NCI-H1105 treated with DMSO at 0.1 percent for 48 hours (cell line): ENCODE measurements around the gene SIRPB1.
"Not testable (repeated sequence)": the region's sequence is repeated elsewhere in the genome, so short reads cannot be mapped to it uniquely, and the experiment has no call there.

Experiments used
- DNase-seq: peaks from one replicate; lab custom pipeline; 2025; lab: John Stamatoyannopoulos, UW

Gene SIRPB1

DNA sequence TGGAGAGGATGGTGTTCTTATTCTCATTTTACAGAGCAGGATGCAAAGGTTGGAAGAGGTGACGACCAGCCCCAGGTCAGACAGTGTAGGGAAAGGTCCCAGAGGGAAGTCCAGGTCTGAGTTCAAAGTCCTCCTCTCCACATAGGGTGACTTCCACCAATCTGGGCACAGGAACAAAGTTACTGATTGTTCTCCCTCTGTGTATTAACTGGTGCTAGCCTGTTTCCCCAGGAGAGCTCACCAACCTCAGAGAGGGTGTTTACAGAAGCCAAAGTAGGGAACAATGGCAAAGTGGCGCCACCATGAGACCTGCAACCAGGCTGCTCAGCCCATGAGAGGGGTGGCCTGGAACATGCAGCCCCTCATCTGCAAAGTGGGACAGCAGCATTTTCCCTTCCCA, 16.8 kb upstream of the SIRPB1 start:
- DNase-seq: no peak

DNA sequence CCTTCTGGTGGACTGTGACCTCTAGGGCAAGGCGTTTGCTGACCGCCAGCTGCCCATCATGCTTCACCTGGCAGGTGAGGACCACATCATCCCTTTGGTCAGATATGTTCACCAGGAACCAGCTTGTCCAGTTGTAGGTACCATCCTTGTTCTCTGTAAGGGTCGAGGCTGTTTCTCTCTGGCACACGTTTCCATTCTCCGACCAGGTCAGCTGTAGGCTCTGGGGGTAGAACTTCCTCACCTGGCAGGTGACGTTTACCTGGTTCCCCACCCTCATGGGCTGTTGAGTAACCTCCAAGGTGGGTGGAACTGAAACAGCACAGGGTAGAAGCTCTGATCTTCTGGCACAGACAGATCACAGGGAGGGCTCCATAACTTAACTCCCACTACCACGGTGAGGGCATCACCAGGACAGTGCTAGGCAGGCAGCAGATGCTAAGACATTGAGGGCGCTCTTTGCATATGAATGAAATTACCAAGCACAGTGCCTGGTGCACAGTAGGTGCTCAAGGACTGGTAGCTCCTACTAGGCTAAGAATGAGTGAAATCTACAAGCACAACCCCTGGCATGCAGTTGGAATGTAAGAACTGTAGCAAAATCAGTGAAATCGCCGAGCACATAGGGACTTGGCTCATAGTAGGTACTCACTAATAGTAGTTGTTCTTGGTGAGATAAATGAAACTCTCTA, 15.6 kb upstream of the SIRPB1 start:
- DNase-seq: no peak

DNA sequence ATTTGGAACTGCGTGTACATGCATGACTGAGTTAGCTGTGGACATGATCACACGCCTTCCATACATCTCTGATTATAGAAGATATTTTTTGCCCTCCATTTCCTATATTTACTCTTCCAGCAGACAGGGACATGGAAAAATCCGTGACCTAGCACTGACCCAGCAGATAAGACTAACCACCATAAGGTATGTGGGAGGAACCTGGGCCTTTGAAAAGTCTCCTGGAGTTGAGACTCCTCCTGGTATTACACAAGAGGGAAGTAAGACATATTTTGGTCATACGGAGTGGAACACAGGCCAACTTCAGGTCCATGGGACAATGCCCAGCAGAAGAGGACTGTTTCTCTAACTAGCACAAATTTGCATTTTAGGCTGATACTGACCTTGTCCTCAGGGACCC, 13.7 kb upstream of the SIRPB1 start:
- DNase-seq: no peak

DNA sequence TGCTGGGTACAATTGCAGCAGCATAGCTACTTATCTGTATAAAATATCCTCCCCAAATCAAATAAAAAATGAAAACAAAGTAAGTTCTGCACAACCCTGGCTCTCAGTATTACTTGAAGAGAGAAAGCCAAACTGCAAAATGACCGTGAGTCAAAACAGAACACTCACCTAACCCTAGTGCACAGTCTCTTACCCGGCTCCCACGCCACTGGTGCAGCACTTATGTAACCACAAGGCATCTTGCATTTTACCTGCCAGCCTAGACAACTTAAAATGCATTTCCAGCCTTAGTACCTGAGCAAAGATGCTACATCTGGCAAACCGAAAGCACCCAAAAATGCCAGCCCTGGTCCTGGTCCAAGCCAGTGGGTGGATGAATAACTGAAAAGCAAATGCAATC, 12.4 kb upstream of the SIRPB1 start:
- no peak for DNase-seq

DNA sequence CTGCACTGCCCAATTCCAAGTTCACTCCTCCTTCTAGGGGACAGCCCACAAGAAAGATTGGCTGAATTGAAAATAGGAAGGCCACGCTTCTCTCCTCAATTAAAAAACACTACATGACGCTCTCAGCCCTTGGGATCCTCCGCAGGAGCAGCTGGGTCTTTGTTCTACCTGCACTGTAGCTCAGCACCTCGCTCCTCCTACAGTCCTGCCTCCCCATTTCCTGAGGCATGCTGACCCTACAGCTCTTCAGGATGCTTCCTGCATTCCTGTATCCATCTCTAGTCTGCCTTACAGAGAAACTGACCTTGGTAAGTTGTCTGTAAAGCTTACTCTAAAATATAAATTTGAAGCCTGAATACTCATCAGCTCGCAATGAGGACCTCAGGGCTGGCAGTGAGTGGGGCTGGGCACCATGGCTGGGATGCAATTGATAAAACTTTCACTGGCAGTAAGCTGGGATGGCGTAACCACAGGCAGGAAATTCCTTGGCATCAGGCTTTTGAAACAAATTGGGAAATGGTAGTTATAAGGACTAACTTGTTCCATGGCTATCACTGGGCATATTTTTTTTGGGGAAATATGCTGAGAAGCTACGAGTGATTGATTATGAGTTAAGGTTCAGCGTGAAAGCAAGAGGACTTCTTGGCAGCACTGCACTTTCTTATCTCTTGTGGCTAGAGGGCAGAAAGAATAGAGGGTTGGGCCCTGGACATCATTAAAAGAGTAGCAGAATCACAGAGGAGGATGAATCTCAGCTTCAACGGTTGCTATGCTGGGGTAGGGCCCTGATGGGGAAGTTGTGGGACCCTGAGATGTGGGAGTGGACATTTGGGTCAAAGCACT, 11.7 kb upstream of the SIRPB1 start:
- no peak for DNase-seq

DNA sequence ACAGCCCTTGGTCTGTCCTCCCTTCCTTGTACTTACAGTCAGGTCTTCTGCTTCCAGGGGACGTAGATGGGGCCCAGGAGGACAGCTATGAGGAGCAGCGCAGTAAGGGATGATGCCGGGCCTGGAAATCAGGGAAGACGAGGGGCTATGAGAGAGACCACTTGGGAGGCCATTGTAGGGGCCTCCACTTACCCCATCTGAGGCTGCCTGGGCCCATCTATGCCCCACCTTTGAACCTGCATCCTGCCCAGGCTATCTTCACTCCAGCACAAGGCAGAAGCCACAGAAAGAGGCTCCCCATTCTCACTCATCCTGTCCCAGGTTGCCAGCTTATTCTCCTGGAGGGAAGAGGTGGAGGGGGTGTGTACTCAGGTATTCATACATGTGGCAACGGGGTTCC, 10.4 kb upstream of the SIRPB1 start:
- no peak for DNase-seq

DNA sequence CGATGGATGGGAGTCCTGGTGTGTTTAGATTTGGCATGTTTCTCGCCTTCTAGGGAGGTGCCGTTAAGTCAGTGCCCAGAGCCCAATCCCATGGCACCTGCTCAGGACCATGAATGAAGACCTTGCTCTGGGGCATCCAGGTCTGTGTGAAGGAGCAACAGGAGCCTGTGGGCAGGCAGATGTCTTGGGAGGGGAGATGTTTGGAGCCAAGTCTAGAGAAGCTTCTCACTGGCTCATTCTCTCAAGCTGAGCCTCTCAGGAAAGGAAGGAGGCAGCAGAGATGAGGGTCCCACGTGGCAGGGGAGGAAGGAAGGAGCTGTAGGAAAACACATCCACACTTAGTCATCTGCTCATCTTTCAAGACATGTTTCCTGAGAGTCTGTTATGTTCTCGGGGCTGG, 9.5 kb upstream of the SIRPB1 start:
- DNase-seq: no peak

DNA sequence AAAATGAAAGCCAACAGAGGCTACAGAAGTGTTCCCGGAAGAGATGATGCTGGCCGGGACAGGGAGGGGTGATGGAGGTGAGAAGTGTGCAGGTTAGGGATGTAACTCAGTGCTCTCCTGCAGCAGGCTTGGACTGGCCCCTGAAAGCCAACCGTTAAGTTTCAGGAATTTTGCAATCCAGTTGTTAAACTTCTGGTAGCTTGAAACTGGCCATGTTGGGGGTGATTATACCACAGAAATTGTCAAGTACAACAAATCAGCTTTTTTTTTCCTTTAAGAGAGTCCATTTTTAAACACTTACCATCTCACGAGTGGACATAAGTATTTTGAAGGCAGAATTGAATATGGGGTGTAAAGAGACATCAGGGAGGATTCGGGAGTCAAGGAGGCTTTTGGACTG, 8.8 kb upstream of the SIRPB1 start:
- DNase-seq: no peak

DNA sequence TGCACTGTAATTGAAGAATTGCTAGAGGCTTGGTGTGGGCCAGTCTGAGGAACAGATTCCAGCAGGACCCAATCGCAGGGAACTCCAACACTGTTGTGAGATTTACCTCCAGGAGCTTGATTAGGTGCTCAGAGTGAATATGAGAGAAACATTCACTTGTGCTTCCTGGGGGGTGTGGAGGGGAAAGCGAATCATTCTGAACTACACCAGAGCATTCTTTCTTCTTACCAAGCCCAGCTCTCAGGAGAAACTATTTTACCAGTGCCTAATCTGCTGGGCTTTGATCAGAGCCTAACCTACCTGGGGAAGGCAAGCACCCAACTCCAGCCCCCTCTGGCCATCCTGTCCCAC, 7.4 kb upstream of the SIRPB1 start:
- no peak for DNase-seq

DNA sequence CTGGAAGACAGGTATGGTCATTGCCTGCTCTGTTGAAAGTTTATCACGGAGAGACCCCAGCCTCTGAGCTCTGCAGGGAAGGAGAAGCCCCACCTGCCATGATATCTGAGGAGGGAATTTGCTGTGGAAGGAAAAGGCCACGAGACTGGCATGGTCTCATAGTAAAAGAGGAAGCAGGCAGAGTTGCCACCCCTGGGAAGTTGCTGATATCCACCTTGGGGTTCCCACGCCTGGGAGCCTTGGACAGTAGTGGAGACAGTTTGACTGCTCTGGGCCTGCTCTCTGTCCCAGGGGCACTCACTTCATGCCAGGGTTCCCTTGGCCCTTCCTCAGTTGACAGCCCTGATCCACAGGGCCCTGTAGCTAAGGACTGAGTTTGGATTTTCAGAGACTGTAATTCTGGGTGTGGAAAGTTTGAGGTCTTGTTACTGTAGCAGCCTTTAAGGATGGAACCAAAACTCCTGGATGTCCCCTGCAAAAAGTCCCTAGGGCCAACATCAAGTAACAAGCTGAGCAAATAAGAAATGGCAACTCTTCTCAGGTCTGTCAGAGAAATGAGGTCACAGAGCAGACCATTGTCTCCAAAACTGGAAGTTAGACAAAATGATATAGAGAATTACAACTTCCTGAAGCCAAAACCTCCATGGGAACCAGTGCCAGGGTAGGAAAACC, 6.9 kb upstream of the SIRPB1 start:
- DNase-seq: no peak

DNA sequence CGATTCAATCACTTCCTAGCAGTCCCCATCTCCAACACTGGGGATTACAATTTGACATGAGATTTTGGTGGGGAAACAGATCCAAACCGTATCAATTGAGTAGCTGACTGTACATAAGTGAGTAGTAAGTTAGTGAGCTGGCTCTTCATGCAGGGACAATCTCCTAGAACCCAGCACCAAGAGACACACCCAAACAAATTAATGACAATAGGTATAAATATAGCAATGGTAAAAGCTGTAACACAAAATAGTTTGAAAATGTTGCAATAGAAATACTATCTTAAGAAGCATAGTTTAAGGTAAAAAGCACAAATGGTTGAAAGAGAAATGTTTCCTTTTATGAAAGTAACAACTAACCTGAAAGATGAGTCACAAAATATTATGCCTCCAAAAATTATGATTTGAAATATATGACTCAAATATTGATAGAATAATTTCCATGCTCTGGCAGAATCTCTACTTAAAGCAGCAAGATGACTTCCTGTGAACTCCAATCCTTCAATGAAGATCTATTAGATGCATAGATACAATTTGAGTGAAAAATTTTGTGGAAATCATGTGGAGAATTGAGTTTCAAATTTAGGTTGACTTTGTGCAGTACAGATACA, 5.4 kb upstream of the SIRPB1 start:
- no peak for DNase-seq

DNA sequence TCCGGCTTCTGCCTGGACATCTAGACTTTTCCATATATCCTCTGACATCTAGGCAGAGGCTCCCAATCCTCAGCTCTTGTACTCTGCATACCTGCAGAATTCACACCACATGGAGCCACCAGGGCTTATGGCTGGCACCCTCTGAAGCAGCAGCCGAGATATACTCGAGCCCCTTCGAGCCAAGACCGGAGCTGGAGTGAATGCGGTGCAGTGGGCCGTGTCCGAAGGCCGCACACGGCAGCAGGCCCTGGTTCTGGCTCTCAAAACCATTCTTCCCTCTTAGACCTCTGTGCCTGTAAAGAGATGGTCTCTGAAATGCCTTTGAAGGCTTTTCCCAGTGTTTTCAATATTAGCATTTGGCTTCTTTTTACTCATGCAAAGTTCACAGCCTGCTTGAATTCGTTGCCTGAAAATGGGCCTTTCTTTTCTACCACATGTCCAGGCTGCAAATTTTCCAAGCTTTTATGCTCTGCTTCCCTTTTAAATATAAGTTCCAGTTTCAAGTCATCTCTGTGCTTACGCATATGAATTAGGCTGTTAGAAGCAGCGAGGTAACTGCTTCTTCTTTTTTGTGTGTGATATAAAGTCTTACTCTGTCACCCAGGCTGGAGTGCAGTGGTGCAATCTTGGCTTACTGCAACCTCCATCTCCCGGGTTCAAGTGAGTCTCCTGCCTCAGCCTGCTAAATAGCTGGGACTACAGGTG, 3.8 kb upstream of the SIRPB1 start:
- DNase-seq: no peak

DNA sequence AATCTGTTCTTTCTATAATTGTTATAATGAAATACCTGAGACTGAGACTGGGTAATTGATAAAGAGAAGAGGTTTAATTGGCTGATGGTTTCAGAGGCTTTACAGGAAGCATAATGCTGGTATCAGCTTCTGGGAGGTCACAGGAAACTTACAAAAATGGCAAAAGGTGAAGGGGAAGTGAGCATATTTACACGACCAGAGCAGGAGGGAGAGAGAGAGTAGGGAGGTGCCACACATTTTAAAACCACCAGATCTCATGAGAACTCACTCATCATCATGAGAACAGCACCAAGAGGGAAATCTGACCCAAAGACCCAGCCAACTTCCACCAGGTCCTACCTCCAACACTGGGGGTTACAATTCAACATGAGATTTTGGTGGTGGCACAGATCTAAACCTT, 2.6 kb upstream of the SIRPB1 start:
- DNase-seq: no peak

DNA sequence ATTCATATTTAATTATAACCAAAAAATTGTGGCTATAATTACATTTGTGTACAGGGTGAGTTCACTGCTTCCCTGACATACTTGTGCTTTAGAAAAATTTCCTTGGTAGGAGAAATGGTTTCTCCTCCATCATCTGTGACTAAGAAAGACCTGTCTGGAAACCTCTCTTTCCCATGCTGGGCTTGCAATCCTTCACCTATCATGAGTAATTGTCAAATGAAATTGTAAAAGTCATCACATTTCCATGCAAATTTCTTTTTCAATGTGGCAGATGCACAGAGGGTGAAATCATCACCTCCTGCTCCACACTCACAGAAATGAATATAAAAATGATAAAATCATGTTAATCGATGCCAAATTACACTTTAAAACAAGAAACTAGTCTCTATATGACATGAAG, 1.5 kb upstream of the SIRPB1 start:
- no peak for DNase-seq

DNA sequence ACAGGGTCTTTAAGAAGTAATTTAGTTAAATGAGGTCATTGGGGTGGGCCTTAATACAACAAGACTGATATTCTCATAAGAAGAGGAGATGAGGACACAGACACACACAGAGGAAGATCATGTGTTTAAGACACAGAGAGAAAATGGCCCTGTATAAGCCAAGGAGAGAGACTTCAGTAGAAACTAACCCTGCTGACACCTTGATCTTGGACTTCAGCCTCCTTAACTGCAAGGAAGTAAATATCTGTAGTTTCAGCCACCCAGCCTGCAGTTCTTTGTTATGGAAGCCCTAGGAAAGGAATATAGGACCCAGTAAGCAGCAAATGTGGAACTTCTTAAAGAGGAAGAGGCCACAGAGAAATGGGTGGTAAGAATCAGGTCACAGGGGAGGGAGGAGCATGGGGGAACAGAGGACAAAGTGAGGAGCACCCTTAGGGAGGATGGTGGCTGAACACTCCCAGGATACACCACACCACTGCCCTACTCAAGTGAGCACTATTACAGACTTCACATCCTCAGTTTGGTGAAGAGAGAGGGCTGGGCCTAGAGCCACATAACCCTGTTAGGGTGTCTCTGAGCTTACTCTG, 762 bp downstream of the SIRPB1 start:
- DNase-seq: no peak

DNA sequence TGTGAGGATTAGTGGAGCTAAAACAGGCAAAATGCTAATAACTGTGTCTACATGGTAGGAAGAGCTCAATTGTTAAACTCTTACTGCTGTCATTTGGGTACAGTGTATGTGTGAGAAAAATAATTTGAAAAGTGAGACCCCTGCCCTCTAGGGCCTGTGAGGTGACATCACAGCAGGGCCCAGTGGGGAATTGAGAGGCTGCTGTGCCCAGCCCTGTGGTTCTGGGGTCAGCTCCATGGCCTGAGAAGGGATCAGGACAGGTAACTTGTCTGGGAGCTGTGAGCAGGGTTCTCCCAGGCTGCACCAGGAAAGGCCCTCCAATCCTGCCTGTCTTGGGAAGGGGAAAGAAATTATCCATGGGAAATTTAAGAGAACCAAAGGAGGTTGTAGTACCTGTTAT, 1.3 kb downstream of the SIRPB1 start:
- no peak for DNase-seq

DNA sequence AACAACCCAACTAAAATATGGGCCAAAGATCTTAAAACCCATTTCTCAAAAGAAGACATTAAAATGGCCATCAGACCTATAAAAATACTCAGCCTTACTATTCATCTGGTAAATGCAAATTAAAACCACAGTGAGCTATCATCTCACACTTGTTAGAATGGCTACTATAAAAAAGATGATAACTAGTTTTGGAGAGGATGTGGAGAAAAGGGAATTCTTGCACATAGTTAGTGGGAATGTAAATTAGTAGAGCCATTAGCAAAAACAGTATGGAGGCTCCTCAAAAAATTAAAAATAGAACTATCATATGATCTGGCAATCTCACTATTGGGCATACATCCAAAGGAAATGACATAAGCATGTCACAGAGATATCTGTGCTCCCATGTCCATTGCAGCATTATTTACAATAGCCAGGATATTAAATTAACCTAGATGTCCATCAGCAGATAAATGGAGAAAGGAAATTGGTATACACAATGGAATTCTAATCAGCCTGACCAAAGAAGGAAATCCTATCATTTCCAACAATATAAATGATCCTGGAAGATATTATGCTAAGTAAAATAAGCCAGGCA, 2.9 kb downstream of the SIRPB1 start:
- no peak for DNase-seq

DNA sequence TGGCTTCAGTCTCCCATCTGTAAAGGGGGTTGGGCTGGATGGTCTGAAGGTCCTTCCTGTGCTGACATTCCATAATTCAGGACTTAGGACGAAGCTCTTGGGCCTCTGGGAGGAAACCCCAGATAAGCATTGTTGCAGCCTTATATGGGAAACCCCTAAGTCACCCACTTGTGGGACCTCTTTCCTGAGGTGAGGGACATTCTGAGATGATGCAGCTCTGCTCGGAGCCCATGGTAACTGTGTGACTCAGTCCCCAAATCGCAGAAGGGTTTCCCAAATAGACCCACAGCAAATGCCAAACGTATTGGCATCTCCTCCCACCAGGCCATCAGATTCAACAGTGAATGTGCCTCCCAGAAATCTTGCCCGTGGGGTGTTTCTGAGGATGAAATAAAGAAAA, 9.4 kb downstream of the SIRPB1 start:
- DNase-seq: not testable (repeated sequence)

DNA sequence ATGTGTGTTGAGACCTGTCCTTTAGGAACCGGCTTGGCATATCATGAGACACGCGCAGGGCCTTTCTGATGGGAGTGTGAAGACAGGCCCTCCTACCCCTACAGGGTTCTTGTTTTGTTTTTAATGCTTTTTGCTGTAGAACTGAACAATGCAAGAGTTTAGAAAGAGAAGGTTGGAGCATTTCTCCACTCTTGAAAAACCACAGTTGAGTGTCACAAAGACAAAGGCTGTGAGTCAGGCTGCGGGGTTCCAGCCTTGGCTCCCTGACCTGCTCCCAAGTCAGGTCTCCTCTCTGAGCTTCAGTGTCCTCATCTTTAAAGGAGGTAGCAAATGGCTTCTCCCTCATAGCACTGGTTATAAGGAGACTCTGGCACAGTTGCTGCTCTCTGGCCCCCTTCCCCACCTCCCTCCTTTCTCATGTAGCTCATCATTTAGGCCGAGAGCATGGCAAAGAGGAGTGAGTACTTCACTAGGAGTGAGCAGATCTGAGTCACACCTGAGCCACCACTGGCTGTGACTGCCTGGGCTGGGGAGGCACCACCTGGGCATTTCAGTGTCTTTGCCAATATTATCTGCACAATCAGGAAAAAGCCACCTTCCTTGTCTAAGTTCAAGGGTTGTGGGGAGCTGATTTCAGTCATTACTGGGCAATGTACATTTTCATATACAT, 11.0 kb downstream of the SIRPB1 start:
- not testable (repeated sequence) for DNase-seq

DNA sequence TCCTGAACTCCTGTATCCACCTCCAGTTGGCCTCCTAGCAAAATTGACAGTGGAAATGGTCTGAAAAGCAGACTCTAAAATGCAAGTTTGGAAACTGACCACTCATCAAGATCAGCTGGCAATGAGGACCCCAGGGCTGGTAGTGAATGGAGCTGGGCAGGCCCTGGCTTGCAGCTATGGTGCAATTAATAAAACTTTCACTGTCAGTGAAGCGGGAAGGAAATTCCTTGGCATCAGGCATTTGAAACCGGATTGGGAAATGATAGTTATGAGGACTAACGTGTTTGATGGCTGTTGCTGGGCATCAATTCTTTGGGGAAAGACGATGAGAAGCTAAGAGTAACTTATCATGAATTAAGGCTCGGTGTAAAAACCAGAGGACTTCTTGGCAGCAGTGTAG, 19.1 kb downstream of the SIRPB1 start:
- no peak for DNase-seq

DNA sequence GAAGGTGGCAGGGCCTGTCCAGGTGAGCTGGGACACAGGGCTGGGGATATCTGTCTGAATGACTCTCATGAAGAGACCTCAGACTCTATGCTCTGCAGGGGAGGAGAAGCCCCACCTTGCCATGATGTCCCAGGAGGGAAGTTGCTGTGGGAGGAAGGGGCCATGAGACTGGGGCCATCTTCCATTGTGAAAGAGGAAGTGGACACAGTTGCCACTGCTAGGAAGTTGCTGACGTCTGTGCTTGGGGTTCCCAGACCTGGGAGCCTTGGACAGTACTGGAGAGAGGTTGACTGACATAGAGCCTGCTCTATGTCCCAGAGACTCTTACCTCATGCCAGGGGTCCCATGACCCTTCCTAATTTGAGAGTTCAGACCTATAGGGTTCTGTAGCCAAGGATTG, 24.5 kb downstream of the SIRPB1 start:
- no peak for DNase-seq
